ENCODE data around the gene DLGAP1. TPM values are rescaled to one million over a fixed set of nuclear protein-coding genes. Genes with fewer than 3 reads are reported as not detected.

Gene DLGAP1
- total RNA-seq, 1 donor from 2014 or later = 5.4 TPM

DNA sequence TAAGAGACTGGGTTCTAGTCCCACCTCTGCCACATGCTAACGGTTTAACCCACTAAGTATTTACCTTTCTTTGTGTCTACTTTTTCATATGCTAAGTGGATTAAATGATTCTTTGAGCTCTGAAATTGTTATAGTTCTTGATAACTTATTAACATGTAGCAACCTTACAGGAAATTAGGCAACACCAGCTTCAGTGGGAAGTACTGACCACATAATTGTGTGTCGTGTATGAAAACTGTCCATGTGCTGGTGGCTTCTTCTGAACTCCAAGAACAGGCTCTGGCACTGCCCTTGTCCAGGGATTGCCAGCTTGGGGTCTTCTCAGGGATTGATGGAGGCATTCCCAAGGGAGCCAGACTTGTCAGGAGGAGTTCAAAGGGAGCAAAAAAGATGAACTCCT is 577.4 kb downstream of the DLGAP1 start:
- Histone ChIP-seq H3K36me3 (no peaks in the 10 kb centered on the region), H3K4me3 (no peak overlapping the region), H3K4me1 (peaks cover 6% of the 10 kb centered on the region), H3K27me3 (no peaks in the 10 kb centered on the region), H3K27ac (no peak overlapping the region), H3K9me3 (no peaks in the 10 kb centered on the region)
- ATAC-seq (peak; percentile 80), DNase-seq (no peak)
- TF ChIP-seq, protein P1, sequence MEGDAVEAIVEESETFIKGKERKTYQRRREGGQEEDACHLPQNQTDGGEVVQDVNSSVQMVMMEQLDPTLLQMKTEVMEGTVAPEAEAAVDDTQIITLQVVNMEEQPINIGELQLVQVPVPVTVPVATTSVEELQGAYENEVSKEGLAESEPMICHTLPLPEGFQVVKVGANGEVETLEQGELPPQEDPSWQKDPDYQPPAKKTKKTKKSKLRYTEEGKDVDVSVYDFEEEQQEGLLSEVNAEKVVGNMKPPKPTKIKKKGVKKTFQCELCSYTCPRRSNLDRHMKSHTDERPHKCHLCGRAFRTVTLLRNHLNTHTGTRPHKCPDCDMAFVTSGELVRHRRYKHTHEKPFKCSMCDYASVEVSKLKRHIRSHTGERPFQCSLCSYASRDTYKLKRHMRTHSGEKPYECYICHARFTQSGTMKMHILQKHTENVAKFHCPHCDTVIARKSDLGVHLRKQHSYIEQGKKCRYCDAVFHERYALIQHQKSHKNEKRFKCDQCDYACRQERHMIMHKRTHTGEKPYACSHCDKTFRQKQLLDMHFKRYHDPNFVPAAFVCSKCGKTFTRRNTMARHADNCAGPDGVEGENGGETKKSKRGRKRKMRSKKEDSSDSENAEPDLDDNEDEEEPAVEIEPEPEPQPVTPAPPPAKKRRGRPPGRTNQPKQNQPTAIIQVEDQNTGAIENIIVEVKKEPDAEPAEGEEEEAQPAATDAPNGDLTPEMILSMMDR (IDR thresholded peaks at IDR 0.05) = no peak
- intact Hi-C loops (cut with DNase I) = no loop called here

DNA sequence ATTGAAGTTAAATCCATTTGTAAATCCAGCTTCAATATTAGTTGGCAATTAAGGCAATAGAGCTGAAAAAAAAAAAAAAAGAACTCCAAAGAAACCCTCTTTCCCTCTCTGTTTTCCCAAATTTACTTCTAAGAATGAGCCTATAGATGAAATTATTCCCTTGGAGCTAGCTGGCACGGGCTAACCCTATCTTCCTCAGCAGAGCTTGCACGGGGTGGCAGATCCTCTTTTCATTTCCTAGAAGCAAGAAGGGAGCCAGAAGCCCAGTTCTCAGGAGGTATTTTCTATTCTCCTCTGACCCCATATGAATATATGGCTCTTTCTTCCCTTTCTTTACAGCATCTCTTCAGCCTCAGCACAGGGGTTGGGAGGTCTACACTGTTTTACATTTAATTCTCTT is 579.1 kb downstream of the DLGAP1 start:
- TF ChIP-seq, protein P1 (IDR thresholded peaks at IDR 0.05) = no peak

DNA sequence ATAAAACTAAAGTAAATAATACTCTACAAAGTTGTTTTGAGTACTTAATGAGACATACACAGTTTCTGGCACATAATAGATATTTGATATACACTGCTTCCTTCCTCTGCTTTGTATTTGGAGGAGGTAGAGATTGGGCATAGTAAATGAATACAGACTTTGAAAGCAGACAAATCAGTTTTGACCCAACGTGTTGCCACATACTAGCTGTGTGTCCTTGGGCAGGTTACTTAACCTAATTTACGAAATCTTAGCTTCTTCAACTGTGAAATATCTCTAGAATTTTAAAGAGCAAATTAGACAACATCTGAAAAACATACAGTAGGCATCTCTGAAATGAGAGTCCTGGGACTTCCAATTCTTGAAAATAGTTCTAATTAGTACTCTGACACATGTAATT is 579.7 kb downstream of the DLGAP1 start:
- Histone ChIP-seq H3K36me3 (no peaks in the 10 kb centered on the region), H3K4me1 (peaks cover 6% of the 10 kb centered on the region), H3K27me3 (no peaks in the 10 kb centered on the region), H3K9me3 (no peaks in the 10 kb centered on the region), H3K27ac (no peak overlapping the region), H3K4me3 (no peak overlapping the region)
- intact Hi-C loops (cut with DNase I) = no loop called here
- DNase-seq (no peak), ATAC-seq (no peak)
- TF ChIP-seq, protein P1 (IDR thresholded peaks at IDR 0.05) = no peak

More for the DNA sequence above, 579.1 kb downstream of the DLGAP1 start:
- DNase-seq (no peak), ATAC-seq (peak; percentile 50)
- Histone ChIP-seq H3K36me3 (no peaks in the 10 kb centered on the region), H3K4me1 (peaks cover 6% of the 10 kb centered on the region), H3K4me3 (no peak overlapping the region), H3K9me3 (no peaks in the 10 kb centered on the region), H3K27me3 (no peaks in the 10 kb centered on the region), H3K27ac (no peak overlapping the region)
- intact Hi-C loops (cut with DNase I) = no loop called here

DNA sequence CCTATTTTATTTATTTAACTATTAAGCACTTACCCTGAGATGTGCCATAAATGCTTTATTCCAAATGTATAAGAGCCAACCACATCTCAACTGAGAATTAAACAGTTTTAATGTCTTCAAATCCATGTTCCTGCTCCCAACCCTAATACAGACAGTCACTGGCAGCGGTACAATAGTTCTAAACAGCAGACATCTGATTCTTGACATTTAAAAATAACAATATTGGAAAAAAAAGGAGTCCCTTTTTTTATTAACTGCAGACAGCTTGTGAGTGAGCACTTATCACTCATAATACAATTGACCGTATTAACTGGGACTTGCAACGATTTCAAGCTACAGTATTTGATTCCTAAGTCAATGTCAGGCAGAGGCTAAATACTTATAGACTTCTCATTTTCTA is 580.5 kb downstream of the DLGAP1 start:
- H3K9me3 ChIP-seq = no peaks in the 10 kb centered on the region
- ATAC-seq (no peak), DNase-seq (no peak)
- intact Hi-C loops (cut with DNase I) = no loop called here
- no peaks in the 10 kb centered on the region for H3K36me3 ChIP-seq
- H3K4me1 ChIP-seq = peaks cover 6% of the 10 kb centered on the region
- H3K27me3 ChIP-seq = no peaks in the 10 kb centered on the region
- H3K4me3 ChIP-seq = no peak overlapping the region
- TF ChIP-seq, protein P1 (IDR thresholded peaks at IDR 0.05) = no peak
- H3K27ac ChIP-seq = no peak overlapping the region

DNA sequence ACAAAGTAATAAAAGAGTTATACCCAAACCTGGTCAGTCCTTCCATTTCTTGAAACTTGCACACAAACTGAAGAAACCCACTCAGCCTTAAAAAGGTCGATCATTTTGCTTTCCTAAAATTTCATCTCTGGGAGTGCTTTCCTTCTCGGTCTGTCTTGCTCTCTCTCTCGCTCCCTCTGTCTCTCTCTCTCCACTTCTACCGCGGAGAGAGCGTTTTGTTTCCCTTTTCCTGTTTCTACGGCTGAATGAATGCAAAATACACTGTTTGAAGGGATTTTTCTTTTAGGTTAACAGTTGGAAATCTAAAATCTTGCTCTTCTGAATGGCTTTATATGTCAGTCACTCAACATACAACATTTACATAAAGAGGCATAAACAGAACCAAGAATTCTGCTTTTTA is 581.0 kb downstream of the DLGAP1 start:
- H3K4me3 ChIP-seq = no peak overlapping the region
- TF ChIP-seq, protein P1 (IDR thresholded peaks at IDR 0.05) = no peak

DNA sequence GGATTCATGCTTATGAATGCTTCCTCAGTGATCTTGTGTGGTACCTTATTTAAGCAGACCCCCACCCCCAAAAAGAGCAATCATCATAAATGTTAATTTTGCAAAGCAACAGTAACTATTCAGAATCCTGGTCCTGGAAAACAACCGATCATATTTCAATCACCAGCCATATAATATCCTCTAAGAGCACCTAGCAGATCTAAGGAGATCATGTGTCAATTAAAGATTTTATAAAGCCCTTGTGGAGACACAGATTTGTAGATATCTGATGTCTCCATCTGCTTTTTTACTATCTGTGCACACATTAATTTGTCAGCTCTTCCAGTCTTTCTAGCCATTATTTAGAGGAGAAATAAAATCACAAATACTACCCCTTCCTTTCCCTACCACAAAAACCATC is 581.4 kb downstream of the DLGAP1 start:
- intact Hi-C loops (cut with DNase I) = no loop called here
- ATAC-seq (no peak), DNase-seq (no peak)
- Histone ChIP-seq H3K4me1 (peaks cover 6% of the 10 kb centered on the region), H3K9me3 (no peaks in the 10 kb centered on the region), H3K27me3 (no peaks in the 10 kb centered on the region), H3K36me3 (no peaks in the 10 kb centered on the region), H3K4me3 (no peak overlapping the region), H3K27ac (no peak overlapping the region)
- TF ChIP-seq, protein P1 (IDR thresholded peaks at IDR 0.05) = no peak

More for the DNA sequence above, 581.0 kb downstream of the DLGAP1 start:
- H3K36me3 ChIP-seq = no peaks in the 10 kb centered on the region
- intact Hi-C loops (cut with DNase I) = no loop called here
- no peaks in the 10 kb centered on the region for H3K9me3 ChIP-seq
- H3K27ac ChIP-seq = no peak overlapping the region
- ATAC-seq (no peak), DNase-seq (no peak)
- peaks cover 6% of the 10 kb centered on the region for H3K4me1 ChIP-seq
- H3K27me3 ChIP-seq = no peaks in the 10 kb centered on the region
